Mucosa of rectum (tissue), 2 donors: Measurements from ENCODE around the gene EVI5L.
"Not testable (repeated sequence)": the region's sequence is repeated elsewhere in the genome, so short reads cannot be mapped to it uniquely, and the experiment has no call there.

Experiments
- H3K27ac ChIP-seq, 2 donors: one replicate each; pipeline ENCODE4 v1.7.0; 2013; ENCODE audit warnings: inconsistent platforms in 2 of 2, low read depth in 2 of 2, low read length in 2 of 2
- H3K27me3 ChIP-seq, 2 donors: one replicate each; pipeline ENCODE4 v1.7.0; 2013; ENCODE audit warnings: low read length in 2 of 2; ENCODE audit not compliant: control insufficient read depth in 2 of 2, insufficient read depth in 2 of 2
- H3K36me3 ChIP-seq, 2 donors: one replicate each; pipeline ENCODE4 v1.7.0; 2013; ENCODE audit warnings: low read length in 2 of 2; ENCODE audit not compliant: control insufficient read depth in 2 of 2, insufficient read depth in 2 of 2
- H3K4me1 ChIP-seq, 2 donors: one replicate each; pipeline ENCODE4 v1.7.0; 2013; ENCODE audit warnings: low read length in 2 of 2, mild to moderate bottlenecking in 1 of 2; ENCODE audit not compliant: control insufficient read depth in 2 of 2, insufficient read depth in 2 of 2
- H3K4me3 ChIP-seq, 2 donors: one replicate each; pipeline ENCODE4 v1.7.0; 2013; ENCODE audit warnings: low read length in 2 of 2
- H3K9ac ChIP-seq, 2 donors: one replicate each; pipeline ENCODE4 v1.7.0; 2013; ENCODE audit warnings: low read length in 2 of 2, low read depth in 1 of 2, mild to moderate bottlenecking in 1 of 2
- H3K9me3 ChIP-seq, 2 donors: one replicate each; pipeline ENCODE4 v1.7.0; 2013; ENCODE audit warnings: low read length in 2 of 2; ENCODE audit not compliant: control insufficient read depth in 2 of 2
- donor health status: healthy.
- donor health status: Normal muscosa, but diverticular disease.

EVI5L gene

DNA sequence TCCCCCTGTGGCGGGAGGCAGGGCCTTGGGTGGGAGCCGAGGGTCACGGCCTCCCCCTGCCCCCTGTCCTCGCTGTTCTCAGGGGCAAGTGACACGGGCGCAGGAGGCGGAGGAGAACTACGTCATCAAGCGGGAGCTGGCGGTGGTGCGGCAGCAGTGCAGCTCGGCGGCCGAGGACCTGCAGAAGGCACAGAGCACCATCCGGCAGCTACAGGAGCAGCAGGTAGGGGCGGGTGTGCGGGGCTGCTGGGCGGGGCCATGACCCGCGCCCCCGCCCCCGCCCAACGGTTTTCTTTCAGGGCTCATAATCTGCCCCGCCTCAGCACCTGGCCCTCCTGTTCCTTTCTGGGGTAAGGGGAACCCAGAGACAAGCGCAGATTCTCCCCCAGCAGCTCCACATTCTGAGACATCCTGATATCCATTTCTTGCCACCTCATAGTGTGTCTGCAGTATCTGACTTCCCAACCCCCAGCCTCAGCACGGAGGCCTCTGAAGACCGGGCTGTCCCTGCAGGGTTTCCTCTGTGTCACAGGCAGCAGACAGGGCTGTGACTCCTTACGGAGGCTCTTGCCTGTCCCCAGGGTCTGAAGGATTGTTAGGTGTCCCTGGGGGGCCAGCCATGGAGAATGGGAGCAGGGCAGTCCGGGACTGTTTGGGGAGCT, 28.2 kb downstream of the EVI5L start:
- no peak overlapping the region for H3K4me3 ChIP-seq
- H3K27ac ChIP-seq = no peak overlapping the region
- H3K9ac ChIP-seq = no peak overlapping the region
- no peaks in the 10 kb centered on the region for H3K9me3 ChIP-seq
- no peaks in the 10 kb centered on the region for H3K36me3 ChIP-seq
- peaks cover 10 to 13% of the 10 kb centered on the region in 2 donors for H3K4me1 ChIP-seq
- peaks cover 7 to 18% of the 10 kb centered on the region in 2 donors for H3K27me3 ChIP-seq

DNA sequence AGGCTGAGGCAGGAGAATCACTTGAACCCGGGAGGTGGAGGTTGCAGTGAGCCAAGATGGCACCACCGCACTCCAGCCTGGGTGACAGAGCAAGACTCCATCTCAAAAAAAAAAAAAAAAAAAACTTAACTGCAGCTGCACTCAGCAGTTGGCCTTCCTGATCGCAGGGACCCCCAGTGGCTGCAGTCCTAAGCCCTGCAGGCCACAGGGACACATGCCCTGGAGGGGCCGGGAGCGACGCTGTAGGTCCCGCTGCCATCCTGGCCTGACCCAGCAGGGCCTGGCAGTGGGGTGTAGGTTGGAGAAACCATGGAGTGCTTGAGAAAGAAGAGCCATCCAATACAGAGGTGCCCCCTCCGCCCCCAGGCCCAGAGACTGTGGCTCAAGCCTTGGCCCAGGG, 29.1 kb downstream of the EVI5L start:
- H3K27me3 ChIP-seq = peaks cover 7 to 25% of the 10 kb centered on the region in 2 donors
- not testable (repeated sequence) for H3K4me3 ChIP-seq, H3K36me3 ChIP-seq, H3K27ac ChIP-seq, H3K9ac ChIP-seq, H3K9me3 ChIP-seq
- H3K4me1 ChIP-seq = peaks cover 5 to 10% of the 10 kb centered on the region in 2 donors

GRCh38 chr19:7859831-7860713, 30.1 kb downstream of the EVI5L start:
- H3K27me3 ChIP-seq = peaks cover 11 to 31% of the 10 kb centered on the region in 2 donors
- no peaks in the 10 kb centered on the region for H3K9me3 ChIP-seq
- H3K36me3 ChIP-seq = no peaks in the 10 kb centered on the region
- no peak overlapping the region for H3K9ac ChIP-seq
- no peak overlapping the region for H3K27ac ChIP-seq
- H3K4me1 ChIP-seq = peaks cover 5 to 10% of the 10 kb centered on the region in 2 donors
- H3K4me3 ChIP-seq = no peak overlapping the region

DNA sequence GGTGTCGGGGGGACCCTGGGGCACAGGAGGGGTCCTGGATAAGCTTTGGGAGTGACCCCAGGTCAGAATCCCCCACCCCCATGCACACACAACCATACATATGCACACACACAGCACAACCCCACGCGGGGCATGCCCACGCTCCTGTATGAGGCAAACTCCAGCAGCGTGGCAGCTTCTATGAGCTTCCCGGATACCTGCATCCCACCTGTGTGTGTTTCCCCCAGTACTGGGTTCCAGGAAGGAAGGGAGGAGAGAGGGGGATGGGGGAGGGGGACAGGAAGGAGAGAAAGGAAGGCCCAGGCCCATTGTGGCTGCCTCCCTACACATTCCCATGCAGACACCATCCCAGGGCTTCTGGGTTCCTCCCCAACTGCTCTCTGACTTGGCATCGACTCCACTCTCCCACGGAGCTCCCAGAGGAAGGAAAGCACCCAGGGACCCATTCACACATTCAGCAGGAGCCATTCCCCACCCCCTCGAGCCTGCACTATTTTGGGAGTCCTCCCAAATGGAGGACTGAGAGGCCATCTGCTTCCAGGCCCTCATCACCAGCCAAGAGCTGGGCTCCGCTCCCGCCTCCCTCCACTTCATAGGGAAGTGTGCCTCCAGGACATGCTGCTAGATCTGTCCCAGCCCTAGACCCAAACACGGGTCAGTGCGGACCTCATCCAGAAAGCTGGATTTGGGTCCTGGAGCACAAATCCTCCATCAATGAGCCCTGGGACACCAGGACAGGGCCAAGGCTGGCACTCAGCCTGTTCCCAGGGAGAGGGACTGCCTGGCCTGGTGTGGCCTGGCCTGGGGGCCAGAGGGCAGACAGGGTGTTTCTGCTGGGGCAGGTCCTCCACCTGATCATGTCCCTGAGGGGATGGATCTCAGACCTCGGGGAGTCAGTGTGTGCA, 30.9 kb downstream of the EVI5L start:
- Histone ChIP-seq H3K9me3 (no peaks in the 10 kb centered on the region), H3K27ac (no peak overlapping the region), H3K9ac (no peak overlapping the region), H3K36me3 (no peaks in the 10 kb centered on the region), H3K4me1 (peaks cover 5 to 10% of the 10 kb centered on the region in 2 donors), H3K27me3 (peaks cover 15 to 37% of the 10 kb centered on the region in 2 donors), H3K4me3 (no peak overlapping the region)

- Histone ChIP-seq H3K36me3 (no peaks in the 10 kb centered on the region), H3K4me3 (peak overlapping the region in 1 of 2 donors; percentile 37), H3K9me3 (no peaks in the 10 kb centered on the region), H3K4me1 (peaks cover 5 to 10% of the 10 kb centered on the region in 2 donors), H3K27me3 (peaks cover 18 to 42% of the 10 kb centered on the region in 2 donors), H3K27ac (no peak overlapping the region), H3K9ac (no peak overlapping the region)
Measured at GRCh38 chr19:7861619-7862412, 31.8 kb downstream of the EVI5L start.

GRCh38 chr19:7862413-7862951, 32.5 kb downstream of the EVI5L start:
- peaks cover 5 to 10% of the 10 kb centered on the region in 2 donors for H3K4me1 ChIP-seq
- no peaks in the 10 kb centered on the region for H3K9me3 ChIP-seq
- H3K9ac ChIP-seq = no peak overlapping the region
- H3K36me3 ChIP-seq = no peaks in the 10 kb centered on the region
- H3K27me3 ChIP-seq = peaks cover 23 to 42% of the 10 kb centered on the region in 2 donors
- peak overlapping the region in 1 of 2 donors; percentile 37 for H3K4me3 ChIP-seq
- no peak overlapping the region for H3K27ac ChIP-seq

- Histone ChIP-seq H3K4me1 (peaks cover 7 to 12% of the 10 kb centered on the region in 2 donors), H3K36me3 (no peaks in the 10 kb centered on the region), H3K4me3 (no peak overlapping the region), H3K9ac (no peak overlapping the region), H3K27me3 (peaks cover 24 to 42% of the 10 kb centered on the region in 2 donors), H3K27ac (no peak overlapping the region), H3K9me3 (no peaks in the 10 kb centered on the region)
Measured at GRCh38 chr19:7863157-7863970, 33.3 kb downstream of the EVI5L start.

DNA sequence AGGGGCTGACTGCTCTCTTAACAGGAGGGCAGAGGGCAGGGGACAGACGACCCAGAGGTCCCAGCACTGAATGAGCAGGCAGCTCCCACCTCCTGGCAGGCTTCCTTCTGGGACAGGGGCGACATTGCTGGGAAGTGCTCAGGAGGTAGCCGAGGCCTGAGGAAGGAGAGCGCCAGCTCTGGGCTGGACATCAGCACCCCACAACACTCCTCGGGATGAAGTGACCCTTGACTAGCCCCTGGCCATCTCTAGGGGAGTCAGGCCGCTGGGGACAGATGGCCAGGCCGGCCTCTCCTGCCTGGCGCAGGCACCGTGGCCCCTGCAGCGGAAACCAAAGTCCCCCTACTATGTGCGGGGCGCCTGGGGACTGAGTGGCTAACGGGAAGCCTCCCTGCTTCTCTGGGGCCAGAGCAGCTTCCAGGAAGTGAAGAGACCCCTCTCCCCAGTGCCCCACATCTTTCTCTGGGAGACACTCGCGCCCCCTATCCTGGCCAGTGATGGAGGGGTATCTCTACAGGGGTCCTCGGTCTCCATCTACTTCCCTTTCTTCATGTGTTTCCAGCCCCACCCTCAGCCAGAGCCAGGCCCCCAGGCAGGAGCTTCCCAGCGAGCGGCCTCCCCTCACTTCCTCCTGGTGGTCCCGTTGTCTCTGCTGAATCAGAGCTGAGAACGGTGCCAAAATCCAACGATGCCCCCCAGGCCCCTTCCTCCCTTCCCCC, 34.1 kb downstream of the EVI5L start:
- H3K27me3 ChIP-seq = peaks cover 24 to 42% of the 10 kb centered on the region in 2 donors

More for the DNA sequence above, 34.1 kb downstream of the EVI5L start:
- no peak overlapping the region for H3K4me3 ChIP-seq
- peaks cover 14 to 20% of the 10 kb centered on the region in 2 donors for H3K4me1 ChIP-seq
- no peak overlapping the region for H3K9ac ChIP-seq
- no peaks in the 10 kb centered on the region for H3K9me3 ChIP-seq
- H3K36me3 ChIP-seq = no peaks in the 10 kb centered on the region
- H3K27ac ChIP-seq = no peak overlapping the region
